PFSK-1 (cell line): ENCODE results near the gene GPC6.

Experiments used
- FOXP2 ChIP-seq: optimal IDR thresholded peaks from 2 replicates; pipeline ENCODE3; 2011; ENCODE audit warnings: borderline replicate concordance, control low read depth, inconsistent platforms; ENCODE audit not compliant: insufficient read depth; ENCODE audit errors: extremely low read length, extremely low read depth
- POLR2AphosphoS5 ChIP-seq: IDR thresholded peaks from 2 replicates; pipeline ENCODE4 v1.6.1; 2012; ENCODE audit warnings: low read depth, mild to moderate bottlenecking, control low read depth, low read length, moderate library complexity
- REST ChIP-seq, 2 experiments: IDR thresholded peaks; 2 replicates each; pipeline versions ENCODE4 v1.6.1 to v1.8.0; 2011 to 2012; ENCODE audit warnings: low read depth in 2 of 2, low read length in 2 of 2, control low read depth in 1 of 2, inconsistent platforms in 1 of 2, mild to moderate bottlenecking in 1 of 2, moderate library complexity in 1 of 2; ENCODE audit not compliant: insufficient read depth in 1 of 2
- SIN3A ChIP-seq: IDR thresholded peaks from 2 replicates; pipeline ENCODE4 v1.6.1; 2012; ENCODE audit warnings: mild to moderate bottlenecking, low read length, moderate library complexity, borderline replicate concordance; ENCODE audit not compliant: insufficient read depth
- TAF1 ChIP-seq: IDR thresholded peaks from 2 replicates; pipeline ENCODE4 v1.6.1; 2012; ENCODE audit warnings: low read length, control low read depth, borderline replicate concordance; ENCODE audit not compliant: insufficient read depth

Gene GPC6

GRCh38 chr13:94209117-94209516, 982.5 kb downstream of the GPC6 start:
- TF ChIP-seq FOXP2: no peak
- TF ChIP-seq TAF1: no peak
- no peak for TF ChIP-seq POLR2AphosphoS5
- TF ChIP-seq REST (IDR thresholded peaks at IDR 0.05; ENCODE audit: insufficient read depth in 1 of 2, low read depth in 2 of 2, low read length in 2 of 2): no peak
- no peak for TF ChIP-seq SIN3A

GRCh38 chr13:94210816-94211215, 984.2 kb downstream of the GPC6 start:
- TF ChIP-seq TAF1 (no peak), REST (IDR thresholded peaks at IDR 0.05; ENCODE audit: insufficient read depth in 1 of 2, low read depth in 2 of 2, low read length in 2 of 2) (no peak), POLR2AphosphoS5 (no peak), FOXP2 (no peak), SIN3A (no peak)

GRCh38 chr13:94212196-94212595, 985.6 kb downstream of the GPC6 start:
- no peak for TF ChIP-seq POLR2AphosphoS5

GRCh38 chr13:94214121-94214520, 987.5 kb downstream of the GPC6 start:
- TF ChIP-seq SIN3A (no peak), REST (IDR thresholded peaks at IDR 0.05; ENCODE audit: insufficient read depth in 1 of 2, low read depth in 2 of 2, low read length in 2 of 2) (no peak), TAF1 (no peak), FOXP2 (no peak), POLR2AphosphoS5 (no peak)

GRCh38 chr13:94214975-94215374, 988.4 kb downstream of the GPC6 start:
- TF ChIP-seq REST (IDR thresholded peaks at IDR 0.05; ENCODE audit: insufficient read depth in 1 of 2, low read depth in 2 of 2, low read length in 2 of 2): no peak
- no peak for TF ChIP-seq TAF1
- TF ChIP-seq POLR2AphosphoS5: no peak
- TF ChIP-seq SIN3A: no peak
- TF ChIP-seq FOXP2: no peak
